SJSA1 (cell line): ENCODE data around the gene TBRG1. TPM values are rescaled to one million over a fixed set of nuclear protein-coding genes. Genes with fewer than 3 reads are reported as not detected.
A peak's percentile ranks its signal among the peaks of the same experiment; 100 is the strongest.

ENCODE experiments used
- DNase-seq, 2 experiments: peaks; one replicate each; pipeline ENCODE4 v3.0.0-alpha.2; 2015 to 2020; ENCODE audit warnings: low spot score in 2 of 2, low read depth in 1 of 2
- H3K27ac ChIP-seq: fragments of 250-450 bp; sonication (Bioruptor Pico); 2 replicates; pipeline ENCODE4 v1.5.1; 2020; ENCODE audit warnings: mild to moderate bottlenecking, moderate library complexity
- H3K27me3 ChIP-seq: fragments of 250-450 bp; sonication (Bioruptor Pico); replicated peaks from 2 replicates; pipeline ENCODE4 v1.5.1; 2020; ENCODE audit warnings: mild to moderate bottlenecking, moderate library complexity
- H3K36me3 ChIP-seq: fragments of 250-450 bp; sonication (Bioruptor Pico); 2 replicates; pipeline ENCODE4 v1.5.1; 2020; ENCODE audit warnings: mild to moderate bottlenecking
- H3K4me1 ChIP-seq: fragments of 250-450 bp; sonication (Bioruptor Pico); replicated peaks from 2 replicates; pipeline ENCODE4 v1.6.1; 2021; ENCODE audit warnings: mild to moderate bottlenecking
- H3K4me3 ChIP-seq: fragments of 250-450 bp; sonication (Bioruptor Pico); 2 replicates; pipeline ENCODE4 v1.5.1; 2020; ENCODE audit warnings: mild to moderate bottlenecking
- H3K9me3 ChIP-seq: fragments of 250-450 bp; sonication (Bioruptor Pico); replicated peaks from 2 replicates; pipeline ENCODE4 v1.5.1; 2020; ENCODE audit warnings: mild to moderate bottlenecking
- total RNA-seq: library from RNA; depleted of rRNA; stranded (reverse); fragments of >200 nt; shearing (Covaris generic); gene quantifications from 2 replicates; pipeline ENCODE4 v1.2.3, GENCODE V29; 2014

TBRG1 gene
- total RNA-seq, 1 experiment from 2014 or later, result 13.5 TPM

DNA sequence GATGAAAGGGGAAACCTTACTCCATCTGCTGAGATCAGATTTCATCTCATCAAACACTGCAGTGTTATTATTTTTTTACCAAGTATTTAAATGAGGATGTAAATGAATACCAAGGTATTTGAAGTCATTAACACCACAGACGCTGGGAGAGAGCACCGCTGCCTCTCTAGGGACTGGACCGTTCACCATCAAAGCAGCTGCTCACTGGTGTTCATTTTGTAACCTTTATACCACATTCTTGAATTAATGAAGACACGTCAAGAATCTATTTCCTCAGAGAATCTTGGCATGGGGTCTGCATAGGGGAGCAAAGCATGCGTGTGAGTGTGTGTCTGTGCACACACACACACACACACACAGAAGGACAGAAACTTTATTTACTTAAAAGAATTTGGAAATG, 35.2 kb downstream of the TBRG1 start:
- no peaks in the 10 kb centered on the region for H3K4me1 ChIP-seq
- no peak for DNase-seq

DNA sequence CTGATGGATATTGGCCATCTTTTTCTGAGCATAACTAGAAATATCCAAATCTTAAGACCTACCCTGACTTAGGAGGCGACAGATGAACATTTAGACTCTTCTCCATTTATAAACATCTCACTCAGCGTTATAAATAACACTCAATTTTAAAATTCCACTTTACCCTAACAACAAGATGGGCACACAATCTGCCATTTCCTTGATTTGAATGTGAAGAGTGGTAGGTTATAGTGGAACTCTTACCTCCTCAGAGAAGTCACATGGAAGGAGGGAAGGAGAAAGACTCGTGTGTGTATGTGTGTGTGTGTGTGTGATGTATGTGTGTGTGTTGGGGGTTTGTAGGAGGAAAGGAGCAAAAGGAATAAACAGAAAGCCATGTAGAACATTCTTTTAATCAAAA, 35.8 kb downstream of the TBRG1 start:
- Histone ChIP-seq H3K4me3 (no peak overlapping the region), H3K9me3 (no peaks in the 10 kb centered on the region), H3K27ac (no peak overlapping the region), H3K27me3 (no peaks in the 10 kb centered on the region), H3K4me1 (no peaks in the 10 kb centered on the region), H3K36me3 (no peaks in the 10 kb centered on the region)
- DNase-seq, result no peak

More for the DNA sequence above, 35.2 kb downstream of the TBRG1 start:
- Histone ChIP-seq H3K36me3 (no peaks in the 10 kb centered on the region), H3K27me3 (no peaks in the 10 kb centered on the region), H3K9me3 (no peaks in the 10 kb centered on the region), H3K4me3 (no peak overlapping the region), H3K27ac (no peak overlapping the region)

DNA sequence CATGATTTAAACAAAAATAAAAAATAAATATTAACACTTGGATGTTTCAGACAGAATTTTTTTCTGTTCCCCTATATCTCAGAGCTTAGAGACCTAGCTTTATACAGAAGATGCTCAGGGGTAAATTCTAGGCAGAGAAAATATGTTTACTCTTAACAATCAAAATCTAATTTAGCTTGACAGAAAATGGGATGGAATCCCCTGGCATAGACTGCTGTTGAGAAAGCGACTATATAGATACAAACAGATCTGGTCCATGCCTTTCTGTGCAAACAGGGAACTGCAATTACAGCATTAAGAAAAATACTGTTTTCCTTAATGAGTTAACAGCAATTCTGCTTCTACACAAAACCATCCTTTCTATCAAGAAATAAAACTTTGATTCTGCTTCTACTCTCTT, 36.3 kb downstream of the TBRG1 start:
- Histone ChIP-seq H3K4me3 (no peak overlapping the region), H3K27me3 (no peaks in the 10 kb centered on the region), H3K4me1 (no peaks in the 10 kb centered on the region), H3K36me3 (no peaks in the 10 kb centered on the region), H3K27ac (no peak overlapping the region), H3K9me3 (no peaks in the 10 kb centered on the region)
- DNase-seq, result no peak

DNA sequence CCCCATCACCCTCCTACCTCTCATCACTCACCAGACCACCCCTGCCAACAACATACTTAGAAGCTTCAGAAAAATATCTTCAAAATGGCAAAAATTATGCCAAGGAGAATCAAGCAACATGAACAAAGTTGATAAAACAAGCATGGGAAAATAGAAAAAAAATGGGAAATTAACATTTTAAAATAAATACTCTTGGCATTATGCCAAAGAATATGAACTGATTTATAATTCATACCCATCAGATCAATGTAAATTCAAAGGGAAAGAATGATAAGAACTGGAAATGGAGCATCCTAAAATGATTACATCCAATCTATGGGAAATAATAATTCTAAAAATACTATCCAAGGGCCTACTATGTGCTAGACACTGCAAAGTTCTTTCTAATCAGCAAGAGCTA, 38.9 kb downstream of the TBRG1 start:
- DNase-seq, result no peak
- Histone ChIP-seq H3K4me1 (no peaks in the 10 kb centered on the region), H3K9me3 (no peaks in the 10 kb centered on the region), H3K27ac (no peak overlapping the region), H3K36me3 (no peaks in the 10 kb centered on the region), H3K4me3 (no peak overlapping the region), H3K27me3 (no peaks in the 10 kb centered on the region)

DNA sequence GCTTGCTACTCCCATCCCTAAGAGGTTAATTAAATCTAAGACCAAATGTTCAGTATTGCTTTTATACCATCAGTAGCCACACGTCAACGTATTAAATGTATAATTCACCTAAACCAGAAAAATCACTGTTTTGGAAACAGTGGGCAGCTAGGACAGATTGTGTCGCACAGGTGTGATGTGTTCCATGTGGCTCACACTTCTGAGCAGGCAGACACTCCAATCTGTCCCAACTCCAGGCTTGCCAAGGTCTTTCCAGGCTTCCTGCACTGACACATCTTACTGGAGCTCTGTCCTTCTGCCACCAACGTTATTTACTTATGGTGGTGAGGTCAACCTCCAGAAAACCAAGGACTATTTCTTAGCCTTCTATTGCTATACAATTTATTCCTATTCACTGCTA, 39.4 kb downstream of the TBRG1 start:
- no peak overlapping the region for H3K4me3 ChIP-seq
- DNase-seq, result no peak
- H3K4me1 ChIP-seq, result no peaks in the 10 kb centered on the region
- no peaks in the 10 kb centered on the region for H3K36me3 ChIP-seq
- H3K27me3 ChIP-seq, result no peaks in the 10 kb centered on the region
- no peak overlapping the region for H3K27ac ChIP-seq
- H3K9me3 ChIP-seq, result no peaks in the 10 kb centered on the region

DNA sequence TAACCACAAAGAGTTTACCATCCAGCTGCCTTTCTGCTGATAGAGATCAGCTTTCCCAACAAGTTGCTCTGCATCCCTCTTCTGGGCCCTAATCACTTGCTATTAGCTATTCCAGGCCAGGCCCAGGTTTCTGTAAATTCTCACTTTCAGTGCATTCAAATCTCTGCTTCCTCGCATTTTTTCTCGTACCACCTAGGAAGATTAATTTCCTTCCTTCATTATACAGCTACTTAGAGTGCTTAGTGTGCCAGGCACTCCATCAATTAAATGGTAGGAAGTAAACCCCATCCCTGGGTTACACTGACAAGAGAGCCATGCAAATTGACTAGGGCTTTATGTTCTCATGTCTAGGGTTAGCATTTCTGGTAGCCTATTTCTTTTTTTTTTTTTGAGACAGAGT, 41.2 kb downstream of the TBRG1 start:
- Histone ChIP-seq H3K27ac (no peak overlapping the region), H3K36me3 (no peaks in the 10 kb centered on the region), H3K9me3 (no peaks in the 10 kb centered on the region), H3K4me1 (no peaks in the 10 kb centered on the region), H3K4me3 (no peak overlapping the region), H3K27me3 (no peaks in the 10 kb centered on the region)
- no peak for DNase-seq

DNA sequence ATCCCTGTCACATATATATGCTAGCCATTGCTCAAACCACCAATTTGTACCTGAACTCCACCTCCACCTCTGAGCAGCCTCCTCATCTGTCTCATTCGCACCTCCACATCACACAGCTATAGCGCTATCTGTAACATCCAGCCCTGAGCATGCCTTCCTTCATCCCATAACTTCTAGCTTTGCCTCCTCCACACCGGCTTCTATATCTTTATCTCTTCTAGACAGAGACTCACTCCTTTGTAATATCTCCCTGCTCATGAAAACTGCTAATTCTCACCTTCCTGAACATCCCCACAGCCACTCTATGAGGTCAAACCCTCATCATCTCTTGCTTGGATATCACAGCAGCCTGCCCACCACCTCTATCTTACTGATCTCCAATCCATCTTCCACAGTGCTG, 44.9 kb downstream of the TBRG1 start:
- DNase-seq, result no peak
- Histone ChIP-seq H3K9me3 (no peaks in the 10 kb centered on the region), H3K27ac (no peak overlapping the region), H3K27me3 (no peaks in the 10 kb centered on the region), H3K36me3 (no peaks in the 10 kb centered on the region), H3K4me1 (no peaks in the 10 kb centered on the region), H3K4me3 (no peak overlapping the region)

DNA sequence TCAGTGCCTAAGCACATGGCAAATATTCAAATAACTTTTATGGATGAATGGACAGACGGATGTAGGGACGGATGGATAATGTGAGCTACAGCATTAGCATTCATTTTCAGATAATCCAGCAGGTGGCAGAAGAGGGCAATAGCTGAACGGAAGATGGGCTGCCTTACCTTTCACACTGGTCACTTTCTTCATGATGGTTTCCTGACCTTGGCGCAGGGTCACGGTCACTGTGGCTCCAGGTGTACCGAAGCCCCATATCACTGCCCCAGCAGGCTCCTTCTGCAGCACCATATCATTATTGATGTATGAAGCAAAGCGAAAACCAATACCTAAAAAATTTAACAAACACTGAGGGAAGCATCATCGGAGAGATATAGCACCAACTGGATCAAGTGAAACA, 46.5 kb downstream of the TBRG1 start:
- no peak overlapping the region for H3K27ac ChIP-seq
- no peaks in the 10 kb centered on the region for H3K36me3 ChIP-seq
- no peaks in the 10 kb centered on the region for H3K9me3 ChIP-seq
- no peaks in the 10 kb centered on the region for H3K27me3 ChIP-seq
- H3K4me1 ChIP-seq, result no peaks in the 10 kb centered on the region
- peak; percentile 2 to 37 for DNase-seq
- no peak overlapping the region for H3K4me3 ChIP-seq

DNA sequence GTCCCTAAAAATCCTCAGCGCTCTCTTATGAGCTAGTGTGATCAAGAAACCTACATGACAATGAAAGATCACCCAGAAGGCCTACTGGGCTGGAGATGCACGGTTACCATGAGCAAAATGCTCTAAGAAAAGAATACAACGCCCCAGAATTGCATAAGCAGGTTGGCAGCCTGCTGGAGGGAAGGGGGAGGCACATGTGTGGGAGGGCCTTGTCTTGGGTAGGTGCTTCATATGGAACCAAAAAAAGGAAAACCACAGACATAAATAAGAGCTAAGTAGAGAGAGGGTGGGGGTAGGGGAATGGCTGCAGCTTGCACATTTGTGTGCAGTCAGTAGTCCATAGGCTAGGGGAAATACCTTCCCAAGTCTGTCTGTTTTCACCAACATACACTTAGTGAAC, 48.1 kb downstream of the TBRG1 start:
- Histone ChIP-seq H3K9me3 (no peaks in the 10 kb centered on the region), H3K27me3 (no peaks in the 10 kb centered on the region), H3K27ac (no peak overlapping the region), H3K36me3 (no peaks in the 10 kb centered on the region), H3K4me1 (no peaks in the 10 kb centered on the region), H3K4me3 (no peak overlapping the region)
- no peak for DNase-seq

DNA sequence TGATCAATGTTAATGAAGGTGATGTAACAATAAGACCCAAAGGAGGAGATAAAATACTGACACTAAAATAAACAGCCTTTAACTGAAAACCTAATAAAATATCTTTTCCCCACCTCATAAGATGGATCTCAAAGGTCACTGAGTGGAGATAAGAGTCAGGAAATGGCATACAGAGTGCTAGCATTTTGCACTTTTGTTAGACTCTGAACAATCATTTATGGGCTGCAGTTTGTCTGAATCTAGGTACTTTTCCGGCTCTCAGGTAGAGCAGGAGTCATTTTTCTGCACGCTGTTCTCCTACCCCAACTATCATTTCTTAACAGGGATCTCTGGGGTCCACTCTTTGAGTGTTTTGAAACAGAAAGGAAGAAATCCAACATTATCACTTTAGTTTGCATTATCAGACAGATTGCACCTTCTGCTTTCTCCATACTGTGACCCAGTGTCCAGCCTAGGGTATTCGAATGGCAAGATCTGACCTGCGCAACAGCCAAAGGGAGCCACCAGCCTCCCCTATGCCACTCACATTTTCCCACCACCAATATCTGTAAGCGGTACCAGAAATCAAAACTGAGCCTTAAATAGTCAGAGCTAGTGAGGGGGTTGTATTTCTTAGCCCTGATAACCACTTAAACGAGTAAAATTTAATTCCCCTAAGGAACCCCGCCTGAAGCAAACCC, 50.0 kb downstream of the TBRG1 start:
- no peak for DNase-seq
- Histone ChIP-seq H3K36me3 (no peaks in the 10 kb centered on the region), H3K4me3 (peak overlapping the region; percentile 54), H3K27me3 (no peaks in the 10 kb centered on the region), H3K4me1 (peaks cover 8% of the 10 kb centered on the region), H3K27ac (no peak overlapping the region), H3K9me3 (no peaks in the 10 kb centered on the region)

DNA sequence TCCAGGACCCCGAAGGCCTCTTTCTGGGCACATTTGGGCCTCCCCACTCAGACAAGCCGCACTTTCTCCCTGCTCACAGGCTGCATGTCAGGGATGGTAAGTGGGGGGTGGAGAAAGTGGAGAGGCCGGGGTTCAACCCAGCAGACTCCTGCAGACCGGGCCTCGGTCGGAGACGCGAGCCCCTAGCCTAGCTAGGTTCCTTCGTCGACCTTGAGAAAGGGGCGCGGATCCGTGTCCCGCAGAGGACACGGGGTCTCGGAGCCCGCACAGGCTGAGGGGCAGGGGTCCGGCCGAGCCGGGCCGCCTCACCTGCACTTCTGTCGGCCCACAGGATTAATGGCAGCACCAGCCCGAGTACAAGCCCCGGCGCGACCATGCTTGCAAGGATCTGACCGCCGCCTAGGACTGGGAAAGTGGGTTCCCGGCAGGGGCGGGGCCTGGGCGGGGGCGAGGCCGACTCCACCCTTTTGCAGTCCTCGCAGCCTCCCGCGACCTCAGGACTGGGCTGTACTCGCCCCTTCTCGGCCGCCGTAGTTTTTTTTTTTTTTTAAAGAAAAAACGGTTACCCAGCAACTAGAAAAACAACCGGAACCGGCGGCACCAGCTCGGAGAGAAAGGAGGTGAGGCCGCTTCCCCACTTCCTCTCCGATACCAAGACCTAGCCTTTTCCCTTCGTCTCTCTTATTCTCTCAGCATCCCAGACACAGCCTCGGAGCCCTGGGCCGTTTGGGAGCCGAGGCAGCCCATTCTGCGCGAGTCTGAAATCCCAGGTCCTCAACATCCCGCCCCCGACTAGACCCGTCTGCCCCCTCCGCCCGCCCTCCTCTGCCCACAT, 50.9 kb downstream of the TBRG1 start, which contains the start of the genes SIAE and SPA17:
TSS of gene SIAE (minus strand) at position 407 of the 835 bp plus-strand sequence. CDS start at position 376, 31 bp downstream.
TSS of gene SPA17 (plus strand) at position 572 of the 835 bp plus-strand sequence. CDS start 1,361 bp downstream, outside the sequence.
- H3K4me1 ChIP-seq, result peaks cover 8% of the 10 kb centered on the region
- H3K9me3 ChIP-seq, result no peaks in the 10 kb centered on the region
- peak within 1 kb of the TSS; percentile 54 for H3K4me3 ChIP-seq
- no peaks in the 10 kb centered on the region for H3K27me3 ChIP-seq
- H3K27ac ChIP-seq, result peak within 1 kb of the TSS; percentile 70
- DNase-seq, result peak; percentile 85 to 92
- H3K36me3 ChIP-seq, result no peaks in the 10 kb centered on the region

DNA sequence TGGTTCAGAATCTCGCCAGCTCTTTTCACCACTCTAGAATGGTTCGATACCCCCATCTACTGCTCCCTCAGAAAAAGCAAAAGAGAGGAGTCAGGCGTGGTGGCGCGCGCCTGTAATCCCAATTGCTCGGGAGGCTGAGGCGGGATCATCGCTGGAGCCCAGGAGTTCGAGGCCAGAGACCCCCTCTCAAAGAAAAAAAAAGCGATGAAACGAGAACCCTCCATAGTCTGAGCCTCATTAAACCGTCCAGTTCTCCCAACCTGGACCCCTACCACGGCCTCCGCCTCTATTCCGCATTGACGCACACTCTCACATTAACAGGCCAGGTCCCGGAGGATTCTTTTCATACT, 51.5 kb downstream of the TBRG1 start:
- H3K9me3 ChIP-seq, result no peaks in the 10 kb centered on the region
- peak overlapping the region; percentile 70 for H3K27ac ChIP-seq
- no peaks in the 10 kb centered on the region for H3K36me3 ChIP-seq
- no peaks in the 10 kb centered on the region for H3K27me3 ChIP-seq
- DNase-seq, result no peak
- H3K4me1 ChIP-seq, result peaks cover 8% of the 10 kb centered on the region
- peak overlapping the region; percentile 54 for H3K4me3 ChIP-seq

DNA sequence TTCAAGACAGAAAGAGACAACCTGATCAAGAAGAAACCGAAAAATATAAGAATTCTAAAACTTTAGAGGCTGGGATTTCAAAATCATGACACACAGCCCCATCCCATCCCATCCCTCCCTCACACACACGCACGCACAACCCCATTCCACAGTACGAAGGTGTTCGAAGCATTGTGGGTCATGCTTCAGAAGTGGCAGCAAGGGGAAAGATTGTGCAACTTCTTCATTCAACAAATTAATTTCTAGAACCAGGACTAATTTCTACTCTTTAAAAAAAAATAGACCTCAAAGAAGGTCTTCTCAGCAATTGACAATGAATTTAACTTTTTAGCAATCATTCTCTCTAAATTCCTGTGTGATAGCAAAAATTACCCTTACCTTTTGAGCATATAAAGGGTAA, 51.9 kb downstream of the TBRG1 start:
- no peaks in the 10 kb centered on the region for H3K9me3 ChIP-seq
- H3K27me3 ChIP-seq, result no peaks in the 10 kb centered on the region
- no peak for DNase-seq
- no peak overlapping the region for H3K27ac ChIP-seq
- H3K4me1 ChIP-seq, result peaks cover 8% of the 10 kb centered on the region
- no peaks in the 10 kb centered on the region for H3K36me3 ChIP-seq
- H3K4me3 ChIP-seq, result peak overlapping the region; percentile 54

DNA sequence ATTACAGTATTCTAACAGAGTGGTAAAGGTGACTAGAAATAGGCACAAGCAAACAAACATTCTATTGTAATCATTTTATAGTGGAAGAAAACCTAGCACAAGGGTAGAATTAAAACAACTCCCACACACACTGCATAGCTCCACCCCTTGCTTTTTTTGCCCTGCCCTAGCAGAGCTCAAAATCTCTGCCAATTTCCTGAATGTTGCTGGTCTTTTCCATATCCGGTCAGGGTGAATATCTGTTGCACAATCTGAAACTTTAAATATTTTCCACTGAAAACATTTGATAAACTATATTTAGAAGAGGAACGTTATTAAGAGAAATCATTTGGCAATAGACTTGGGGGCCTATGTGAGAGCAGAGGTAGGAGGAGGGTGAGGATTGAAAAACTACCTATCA, 53.7 kb downstream of the TBRG1 start:
- peak in 1 of 2 experiments; percentile 1 for DNase-seq
- no peak overlapping the region for H3K4me3 ChIP-seq
- H3K27ac ChIP-seq, result no peak overlapping the region
- H3K36me3 ChIP-seq, result no peaks in the 10 kb centered on the region
- no peaks in the 10 kb centered on the region for H3K27me3 ChIP-seq
- H3K9me3 ChIP-seq, result no peaks in the 10 kb centered on the region
- peaks cover 8% of the 10 kb centered on the region for H3K4me1 ChIP-seq
